ENCODE data around the gene GCN1. TPM values are rescaled to one million over a fixed set of nuclear protein-coding genes. Genes with fewer than 3 reads are reported as not detected.

The GCN1 gene
- total and polyA plus RNA-seq, 11 donors: 7.2 to 51.7 (median 33.7) TPM

GRCh38 chr12:120101617-120102016 lies 92.9 kb downstream of the GCN1 start:
- Histone ChIP-seq H3K27me3 (no peaks in the 10 kb centered on the region), H3K27ac (peak overlapping the region in 7 of 12 donors; percentile 11 to 76 (median 45)), H3K4me1 (peaks cover 7 to 48% (median 29%) of the 10 kb centered on the region in 12 donors), H3K4me3 (peak overlapping the region in 3 of 12 donors; percentile 3 to 17 (median 12)), H3K9me3 (no peaks in the 10 kb centered on the region), H3K36me3 (peaks cover 0 to 100% (median 46%) of the 10 kb centered on the region in 9 donors)
- ATAC-seq (no peak), DNase-seq (peak in 1 of 5 donors; percentile 42)
- no peak for TF ChIP-seq CTCF (IDR thresholded peaks at IDR 0.05)
- no peak for TF ChIP-seq POLR2A (IDR thresholded peaks at IDR 0.05)
- intact Hi-C loops (cut with DNase I): no loop called here
- 67 to 80% (median 71%) methylated on average over 7 to 13 of the region's 13 CpGs for WGBS, 4 donors

- no peaks in the 10 kb centered on the region for H3K27me3 ChIP-seq
- ATAC-seq (peak; percentile 27 to 59 (median 40)), DNase-seq (peak in 2 of 5 donors; percentile 60 to 61)
- H3K9me3 ChIP-seq: no peaks in the 10 kb centered on the region
- no peak for TF ChIP-seq CTCF (IDR thresholded peaks at IDR 0.05)
- no peak for TF ChIP-seq POLR2A (IDR thresholded peaks at IDR 0.05)
- intact Hi-C loops (cut with DNase I): no loop called here
- WGBS, 4 donors: 32 to 46% (median 34%) methylated on average over 8 to 11 of the region's 11 CpGs
- H3K36me3 ChIP-seq: peaks cover 0 to 100% (median 51%) of the 10 kb centered on the region in 9 donors
- H3K4me3 ChIP-seq: peak overlapping the region in 3 of 12 donors; percentile 3 to 17 (median 12)
- peaks cover 7 to 48% (median 31%) of the 10 kb centered on the region in 12 donors for H3K4me1 ChIP-seq
- peak overlapping the region in 9 of 12 donors; percentile 11 to 76 (median 54) for H3K27ac ChIP-seq
Observed at GRCh38 chr12:120101182-120101581, 93.3 kb downstream of the GCN1 start.

DNA sequence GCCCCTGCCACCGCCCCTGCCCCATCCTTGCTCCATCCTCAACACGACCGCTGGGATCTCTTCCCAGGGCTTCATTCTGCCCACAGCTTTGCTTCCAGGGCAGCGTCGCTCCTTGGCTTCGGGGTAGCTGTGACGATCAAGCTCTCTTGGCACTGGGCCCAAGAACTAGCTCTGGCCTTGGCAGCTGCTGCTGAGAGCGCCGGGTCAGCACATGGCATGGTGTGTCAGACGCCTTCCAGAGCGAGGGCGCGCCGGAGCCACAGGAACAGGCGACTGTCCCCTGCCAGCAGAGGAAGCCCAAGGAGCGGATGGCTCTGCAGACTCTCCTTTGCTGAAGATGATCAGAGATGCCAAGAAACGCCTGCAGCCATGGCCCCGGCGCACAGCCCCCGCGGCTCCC lies 93.9 kb downstream of the GCN1 start:
- no peak for TF ChIP-seq POLR2A (IDR thresholded peaks at IDR 0.05)
- TF ChIP-seq CTCF (IDR thresholded peaks at IDR 0.05): no peak
- intact Hi-C loops (cut with DNase I): no loop called here
- 25 to 32% (median 27%) methylated on average over 7 to 21 of the region's 21 CpGs for WGBS, 4 donors
- H3K9me3 ChIP-seq: no peaks in the 10 kb centered on the region
- H3K4me3 ChIP-seq: peak overlapping the region in 1 of 12 donors; percentile 12
- H3K27me3 ChIP-seq: no peaks in the 10 kb centered on the region
- peaks cover 7 to 48% (median 32%) of the 10 kb centered on the region in 12 donors for H3K4me1 ChIP-seq
- peaks cover 0 to 100% (median 56%) of the 10 kb centered on the region in 9 donors for H3K36me3 ChIP-seq
- DNase-seq (peak; percentile 70 to 90 (median 86)), ATAC-seq (peak; percentile 70 to 83 (median 80))
- peak overlapping the region in 10 of 12 donors; percentile 11 to 76 (median 50) for H3K27ac ChIP-seq

DNA sequence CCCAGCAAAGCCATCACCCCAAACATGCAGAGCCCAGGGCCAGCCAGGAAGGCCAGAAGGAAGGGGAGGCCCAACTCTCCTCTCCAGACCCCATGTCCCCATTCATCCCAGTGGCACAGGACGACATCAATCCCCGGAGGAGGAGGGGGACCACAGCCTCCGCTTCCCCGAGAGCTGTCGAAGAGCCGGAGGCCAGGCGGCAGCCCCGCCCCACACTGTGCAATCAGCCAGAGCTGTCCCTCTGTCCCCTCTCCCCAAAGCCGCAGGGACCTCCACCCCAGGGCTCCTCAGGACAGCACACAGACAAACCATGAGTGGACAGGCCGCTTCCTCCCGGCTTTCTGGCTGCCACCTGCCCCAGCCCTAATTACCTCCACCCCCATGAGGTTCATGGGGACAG lies 94.8 kb downstream of the GCN1 start:
- Histone ChIP-seq H3K27ac (no peak overlapping the region), H3K4me1 (peaks cover 7 to 48% (median 32%) of the 10 kb centered on the region in 12 donors), H3K36me3 (peaks cover 0 to 100% (median 58%) of the 10 kb centered on the region in 9 donors), H3K27me3 (no peaks in the 10 kb centered on the region), H3K9me3 (no peaks in the 10 kb centered on the region), H3K4me3 (no peak overlapping the region)
- 91 to 97% (median 94%) methylated on average over 11 of the region's 11 CpGs for WGBS, 4 donors
- ATAC-seq (no peak), DNase-seq (peak in 1 of 5 donors; percentile 40)
- intact Hi-C loops (cut with DNase I): no loop called here
- TF ChIP-seq POLR2A (IDR thresholded peaks at IDR 0.05): no peak
- no peak for TF ChIP-seq CTCF (IDR thresholded peaks at IDR 0.05)

All from heart left ventricle (tissue), 16 donors.